NCI-H2171 (cell line): ENCODE measurements around the gene P3R3URF.

ENCODE experiments used
- DNase-seq: peaks from one replicate; lab custom pipeline; 2025; lab: John Stamatoyannopoulos, UW

Gene P3R3URF

DNA sequence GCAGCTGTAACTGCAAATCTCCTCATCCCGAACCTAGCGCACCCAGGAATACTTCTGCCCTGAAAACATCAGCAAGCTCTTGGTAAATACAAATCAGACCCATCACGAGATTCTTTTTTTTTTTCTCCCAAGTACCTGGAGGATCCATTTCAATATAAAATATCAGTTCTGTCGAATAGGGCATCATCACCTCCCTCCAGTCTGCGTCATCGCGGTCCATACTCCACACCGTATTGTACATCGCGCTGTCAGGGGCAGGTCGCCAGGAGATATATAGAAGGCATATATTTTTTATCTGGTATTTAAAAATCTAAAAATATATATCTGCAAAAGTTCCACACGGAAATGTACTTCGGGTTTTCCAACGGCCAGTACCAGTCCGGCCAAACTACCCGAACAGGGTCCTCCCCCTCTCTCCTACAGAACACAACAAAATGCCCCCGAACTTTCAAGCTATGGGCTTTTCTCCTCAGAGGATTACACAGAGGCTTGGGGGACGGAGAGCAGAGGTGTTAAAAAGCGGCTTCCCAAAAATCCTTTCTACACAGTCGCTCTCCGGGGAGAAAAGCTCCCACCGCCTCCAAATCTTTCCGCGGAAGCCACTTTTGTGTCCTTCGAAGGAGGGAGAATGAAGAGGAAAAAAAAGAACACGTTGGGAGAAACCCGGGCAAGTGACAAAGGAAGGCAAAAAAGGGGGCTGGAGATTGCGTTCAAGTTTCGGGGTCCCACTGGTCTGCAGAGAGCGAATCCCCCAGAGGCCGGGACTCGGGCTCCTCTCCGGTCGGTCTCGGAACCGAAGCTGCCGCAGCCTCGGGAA, 44.4 kb downstream of the P3R3URF start:
- DNase-seq = peak; percentile 45

DNA sequence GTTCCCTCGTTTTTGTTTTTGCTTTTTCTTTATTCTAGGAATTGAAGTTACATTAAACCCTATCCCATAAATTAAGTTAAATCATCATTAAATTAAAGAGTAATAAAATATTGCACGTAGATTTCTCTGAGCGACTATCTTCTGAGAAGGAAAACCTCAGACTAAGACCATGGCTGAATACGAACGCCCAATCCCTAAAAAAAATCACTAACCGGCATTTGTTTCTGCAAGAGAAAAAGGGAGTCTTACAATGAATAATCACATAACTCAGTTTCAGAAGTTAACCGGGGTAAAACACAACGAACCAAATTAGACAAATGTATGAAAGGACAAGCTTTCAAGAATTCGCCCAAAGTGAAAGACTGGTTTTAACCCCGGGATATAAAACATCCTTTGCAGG, 45.2 kb downstream of the P3R3URF start:
- DNase-seq = no peak

GRCh38 chr1:46130606-46131005, 45.7 kb downstream of the P3R3URF start:
- DNase-seq = peak; percentile 1

DNA sequence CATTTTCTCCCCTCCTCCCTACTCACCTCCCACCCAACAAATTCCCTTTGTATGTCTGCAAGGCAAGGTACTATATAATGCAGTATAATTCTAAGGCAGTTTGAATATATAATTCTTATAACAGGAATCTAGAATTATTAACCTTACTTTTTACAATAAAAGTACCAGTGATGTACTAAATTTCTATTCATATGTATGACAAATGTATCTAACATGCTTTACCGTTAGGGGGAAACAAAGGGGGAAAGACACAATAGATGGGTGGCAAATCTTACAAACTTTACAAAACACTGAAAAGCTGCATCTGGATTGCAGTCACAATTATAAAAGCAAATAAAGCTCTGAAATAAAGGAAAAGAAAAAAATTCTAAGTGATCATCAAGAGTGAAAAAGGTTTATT, 46.2 kb downstream of the P3R3URF start:
- DNase-seq = no peak

GRCh38 chr1:46128344-46128743, 47.9 kb downstream of the P3R3URF start:
- no peak for DNase-seq
